GM12865 (cell line): ENCODE results near the gene RNF40.

ENCODE experiments used
- DNase-seq: peaks from one replicate; pipeline ENCODE4 v3.0.0; 2010; ENCODE audit warnings: low read depth
- H3K4me3 ChIP-seq: 2 replicates; pipeline ENCODE4 v1.5.1; 2011; ENCODE audit warnings: mild to moderate bottlenecking, low read depth, low read length, control low read depth
- CTCF ChIP-seq: IDR thresholded peaks from 2 replicates; pipeline ENCODE4 v1.5.1; 2011; ENCODE audit warnings: low read length, control low read depth, low read depth, inconsistent platforms; ENCODE audit not compliant: insufficient read depth; ENCODE audit errors: missing control alignments

RNF40 gene

GRCh38 chr16:30728899-30729672 lies 33.0 kb upstream of the RNF40 start:
- no peak for TF ChIP-seq CTCF
- H3K4me3 ChIP-seq, result no peak overlapping the region
- no peak for DNase-seq

- DNase-seq, result peak; percentile 31
- H3K4me3 ChIP-seq, result no peak overlapping the region
- no peak for TF ChIP-seq CTCF
Measured at GRCh38 chr16:30731411-30731810, 30.7 kb upstream of the RNF40 start.

GRCh38 chr16:30736995-30737793 lies 24.9 kb upstream of the RNF40 start:
- no peak overlapping the region for H3K4me3 ChIP-seq
- TF ChIP-seq CTCF, result no peak
- DNase-seq, result no peak

- DNase-seq, result no peak
- TF ChIP-seq CTCF, result no peak
- H3K4me3 ChIP-seq, result no peak overlapping the region
Measured at GRCh38 chr16:30737794-30738648, 24.1 kb upstream of the RNF40 start.

GRCh38 chr16:30738984-30739951 lies 22.9 kb upstream of the RNF40 start:
- DNase-seq, result no peak
- no peak overlapping the region for H3K4me3 ChIP-seq

More at GRCh38 chr16:30738984-30739951, 22.9 kb upstream of the RNF40 start:
- no peak for TF ChIP-seq CTCF
